ENCODE results near the gene LMAN1L.

- TF ChIP-seq EZH2phosphoT487 (IDR thresholded peaks at IDR 0.05; ENCODE audit: borderline replicate concordance, low read length): no peak
- TF ChIP-seq CTCF (conservative IDR thresholded peaks at IDR 0.05; ENCODE audit: low read depth, low read length): no peak
Measured at GRCh38 chr15:74770211-74770903, 42.3 kb upstream of the LMAN1L start.

Data from PC-3 (cell line).